Hepatocyte (in vitro differentiated cells): ENCODE results near the gene TSEN2. TPM values are rescaled to one million over a fixed set of nuclear protein-coding genes. Genes with fewer than 3 reads are reported as not detected.
A peak's percentile ranks its signal among the peaks of the same experiment; 100 is the strongest.

Experiments
- DNase-seq: peaks from one replicate; pipeline ENCODE4 v3.0.0-alpha.2; 2016; ENCODE audit warnings: low spot score
- H2AFZ ChIP-seq: fragments of 200-600 bp; sonication (generic); 2 replicates; pipeline ENCODE4 v1.6.0; 2016; ENCODE audit warnings: antibody characterized with exemption, mild to moderate bottlenecking
- H3K27ac ChIP-seq: fragments of 200-600 bp; sonication (generic); 2 replicates; pipeline ENCODE4 v1.5.1; 2016; ENCODE audit warnings: mild to moderate bottlenecking
- H3K27me3 ChIP-seq: fragments of 200-600 bp; sonication (generic); 2 replicates; pipeline ENCODE4 v1.6.1; 2016
- H3K36me3 ChIP-seq: fragments of 200-600 bp; sonication (generic); replicated peaks from 2 replicates; pipeline ENCODE4 v1.5.1; 2016; ENCODE audit warnings: low read depth; ENCODE audit not compliant: insufficient read depth
- H3K4me1 ChIP-seq: fragments of 200-600 bp; sonication (generic); 2 replicates; pipeline ENCODE4 v1.5.1; 2016; ENCODE audit warnings: mild to moderate bottlenecking, moderate library complexity; ENCODE audit not compliant: insufficient read depth
- H3K4me2 ChIP-seq: fragments of 200-600 bp; sonication (generic); 2 replicates; pipeline ENCODE4 v1.6.0; 2016
- H3K4me3 ChIP-seq: fragments of 200-600 bp; sonication (generic); 2 replicates; pipeline ENCODE4 v1.5.1; 2016; ENCODE audit warnings: mild to moderate bottlenecking
- H3K79me2 ChIP-seq: fragments of 200-600 bp; sonication (generic); 2 replicates; pipeline ENCODE4 v1.6.0; 2017; ENCODE audit warnings: mild to moderate bottlenecking
- H3K9me2 ChIP-seq: fragments of 200-600 bp; sonication (generic); replicated peaks from 2 replicates; pipeline ENCODE4 v1.6.0; 2017; ENCODE audit warnings: mild to moderate bottlenecking; ENCODE audit not compliant: insufficient read depth
- H3K9me3 ChIP-seq: fragments of 200-600 bp; sonication (generic); 2 replicates; pipeline ENCODE4 v1.5.1; 2016; ENCODE audit warnings: low read depth, mild to moderate bottlenecking
- H4K20me1 ChIP-seq: fragments of 200-600 bp; sonication (generic); 2 replicates; pipeline ENCODE4 v1.6.0; 2016; ENCODE audit warnings: mild to moderate bottlenecking; ENCODE audit not compliant: insufficient read depth, poor library complexity, severe bottlenecking
- EZH2 ChIP-seq: fragments of 200-600 bp; sonication (generic); IDR thresholded peaks from 2 replicates; pipeline ENCODE4 v1.6.1; 2016; ENCODE audit warnings: antibody characterized with exemption, mild to moderate bottlenecking, borderline replicate concordance
- EZH2phosphoT487 ChIP-seq: fragments of 200-600 bp; sonication (generic); IDR thresholded peaks from one replicate; pipeline ENCODE4 v1.6.1; 2018; ENCODE audit warnings: antibody characterized with exemption, mild to moderate bottlenecking, low read depth, moderate library complexity; ENCODE audit not compliant: unreplicated experiment, severe bottlenecking
- WGBS: methylation state at CpG from one replicate; pipeline ENCODE4 v1.1.6; 2016; ENCODE audit warnings: low lambda C conversion rate; ENCODE audit errors: missing lambda C conversion rate; 5-methylcytosine and 5-hydroxymethylcytosine counted together
- polyA plus RNA-seq: library from polyadenylated mRNA; unstranded; fragments of >200 nt; fragmentation: Nextera tagmentation; extraction: Ambion mirVana; gene quantifications from 2 replicates; pipeline ENCODE4 v1.2.1, GENCODE V29; 2016
- total RNA-seq: library from RNA; depleted of rRNA; stranded (reverse); fragments of >200 nt; gene quantifications from 2 replicates; pipeline ENCODE4 v1.2.3, GENCODE V29; 2014
- TF ChIP-seq, protein P1 (sequence below): fragments of 200-600 bp; sonication (generic); IDR thresholded peaks from 2 replicates; pipeline ENCODE4 v1.5.1; 2016; ENCODE audit warnings: antibody characterized with exemption, mild to moderate bottlenecking; ENCODE audit not compliant: poor library complexity

Gene TSEN2
- total and polyA plus RNA-seq, 2 experiments from 2014 or later = 9.6 to 17.8 TPM

DNA sequence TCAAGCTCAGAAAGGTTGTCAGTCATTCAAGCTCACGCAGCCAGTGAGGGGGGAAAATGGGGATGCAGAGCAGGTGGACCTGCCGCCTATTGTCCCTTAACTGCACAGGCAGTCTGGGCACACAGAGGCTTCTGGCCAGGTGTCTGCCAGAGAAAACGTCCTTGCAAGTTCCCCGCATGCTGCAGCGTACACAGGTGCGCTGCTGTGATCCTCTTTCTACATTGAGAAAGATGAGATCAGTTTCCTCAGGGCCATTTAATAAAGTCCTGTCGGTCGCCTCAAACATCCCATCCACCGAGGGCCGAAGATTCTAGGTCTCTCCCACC, 445 bp upstream of the TSEN2 start:
- H3K27ac ChIP-seq = peak overlapping the region; percentile 5
- TF ChIP-seq, protein P1, sequence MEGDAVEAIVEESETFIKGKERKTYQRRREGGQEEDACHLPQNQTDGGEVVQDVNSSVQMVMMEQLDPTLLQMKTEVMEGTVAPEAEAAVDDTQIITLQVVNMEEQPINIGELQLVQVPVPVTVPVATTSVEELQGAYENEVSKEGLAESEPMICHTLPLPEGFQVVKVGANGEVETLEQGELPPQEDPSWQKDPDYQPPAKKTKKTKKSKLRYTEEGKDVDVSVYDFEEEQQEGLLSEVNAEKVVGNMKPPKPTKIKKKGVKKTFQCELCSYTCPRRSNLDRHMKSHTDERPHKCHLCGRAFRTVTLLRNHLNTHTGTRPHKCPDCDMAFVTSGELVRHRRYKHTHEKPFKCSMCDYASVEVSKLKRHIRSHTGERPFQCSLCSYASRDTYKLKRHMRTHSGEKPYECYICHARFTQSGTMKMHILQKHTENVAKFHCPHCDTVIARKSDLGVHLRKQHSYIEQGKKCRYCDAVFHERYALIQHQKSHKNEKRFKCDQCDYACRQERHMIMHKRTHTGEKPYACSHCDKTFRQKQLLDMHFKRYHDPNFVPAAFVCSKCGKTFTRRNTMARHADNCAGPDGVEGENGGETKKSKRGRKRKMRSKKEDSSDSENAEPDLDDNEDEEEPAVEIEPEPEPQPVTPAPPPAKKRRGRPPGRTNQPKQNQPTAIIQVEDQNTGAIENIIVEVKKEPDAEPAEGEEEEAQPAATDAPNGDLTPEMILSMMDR = no peak
- TF ChIP-seq EZH2 (no peak), EZH2phosphoT487 (no peak)
- no peaks in the 10 kb centered on the region for H3K36me3 ChIP-seq
- H3K4me1 ChIP-seq = peaks cover 19% of the 10 kb centered on the region
- H3K79me2 ChIP-seq = peaks cover 21% of the 10 kb centered on the region
- 6% methylated on average over 10 of the region's 10 CpGs for WGBS
- no peaks in the 10 kb centered on the region for H3K27me3 ChIP-seq
- peak overlapping the region; percentile 76 for H3K4me2 ChIP-seq
- H3K4me3 ChIP-seq = peak overlapping the region; percentile 11
- H4K20me1 ChIP-seq = no peaks in the 10 kb centered on the region
- no peaks in the 10 kb centered on the region for H3K9me3 ChIP-seq
- peak overlapping the region; percentile 34 for H2AFZ ChIP-seq
- DNase-seq = peak; percentile 21
- no peaks in the 10 kb centered on the region for H3K9me2 ChIP-seq

GRCh38 chr3:12484983-12485327, 675 bp downstream of the TSEN2 start:
- WGBS = 3% methylated on average over 5 of the region's 5 CpGs
- H3K27me3 ChIP-seq = no peaks in the 10 kb centered on the region
- peaks cover 13% of the 10 kb centered on the region for H3K4me1 ChIP-seq
- no peaks in the 10 kb centered on the region for H3K36me3 ChIP-seq
- TF ChIP-seq, protein P1 = no peak
- no peak for TF ChIP-seq EZH2phosphoT487
- no peak for TF ChIP-seq EZH2
- peak overlapping the region; percentile 22 for H3K4me3 ChIP-seq
- no peaks in the 10 kb centered on the region for H3K9me2 ChIP-seq
- H3K4me2 ChIP-seq = peak overlapping the region; percentile 89
- H4K20me1 ChIP-seq = no peaks in the 10 kb centered on the region
- DNase-seq = no peak
- peaks cover 21% of the 10 kb centered on the region for H3K79me2 ChIP-seq
- H2AFZ ChIP-seq = peak overlapping the region; percentile 42
- peak overlapping the region; percentile 43 for H3K27ac ChIP-seq
- H3K9me3 ChIP-seq = no peaks in the 10 kb centered on the region

DNA sequence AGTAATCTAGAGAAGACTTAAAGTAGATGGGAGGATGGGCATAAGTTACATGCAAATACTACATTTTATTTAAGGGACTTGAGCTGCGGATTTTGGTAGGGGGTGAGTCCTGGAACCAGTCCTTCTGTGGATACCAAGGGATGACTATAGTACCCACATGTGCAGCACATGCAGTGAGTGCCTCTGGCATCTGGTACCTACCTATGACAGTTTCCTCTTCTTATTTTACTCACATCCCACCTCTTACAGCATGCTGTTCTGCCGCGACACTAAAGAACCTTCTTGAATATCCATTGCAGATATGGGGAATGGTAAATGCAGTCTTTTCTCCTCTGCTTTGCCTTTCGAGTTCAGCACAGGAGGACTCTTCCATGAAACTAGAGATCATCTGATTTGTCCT, 1.7 kb downstream of the TSEN2 start:
- no peak for TF ChIP-seq EZH2
- TF ChIP-seq, protein P1 = no peak
- H3K4me3 ChIP-seq = no peak overlapping the region
- no peak overlapping the region for H2AFZ ChIP-seq
- no peaks in the 10 kb centered on the region for H4K20me1 ChIP-seq
- H3K9me3 ChIP-seq = no peaks in the 10 kb centered on the region
- 97% methylated on average over 4 of the region's 4 CpGs for WGBS
- peaks cover 13% of the 10 kb centered on the region for H3K4me1 ChIP-seq
- H3K79me2 ChIP-seq = peaks cover 21% of the 10 kb centered on the region
- H3K9me2 ChIP-seq = no peaks in the 10 kb centered on the region
- no peak overlapping the region for H3K27ac ChIP-seq
- H3K27me3 ChIP-seq = no peaks in the 10 kb centered on the region
- no peaks in the 10 kb centered on the region for H3K36me3 ChIP-seq
- DNase-seq = no peak
- peak overlapping the region; percentile 89 for H3K4me2 ChIP-seq

- 84% methylated on average over 5 of the region's 5 CpGs for WGBS
- no peak for TF ChIP-seq EZH2phosphoT487
- peaks cover 21% of the 10 kb centered on the region for H3K79me2 ChIP-seq
Measured at GRCh38 chr3:12486916-12487315, 2.6 kb downstream of the TSEN2 start.

More at GRCh38 chr3:12486916-12487315, 2.6 kb downstream of the TSEN2 start:
- Histone ChIP-seq H3K27ac (no peak overlapping the region), H3K36me3 (no peaks in the 10 kb centered on the region), H3K9me2 (no peaks in the 10 kb centered on the region), H3K4me3 (no peak overlapping the region), H3K27me3 (no peaks in the 10 kb centered on the region), H4K20me1 (no peaks in the 10 kb centered on the region), H3K4me2 (no peak overlapping the region), H3K4me1 (peaks cover 13% of the 10 kb centered on the region), H3K9me3 (no peaks in the 10 kb centered on the region), H2AFZ (no peak overlapping the region)
- no peak for DNase-seq
